Panc1 (cell line): ENCODE results near the gene RNF34. TPM values are rescaled to one million over a fixed set of nuclear protein-coding genes. Genes with fewer than 3 reads are reported as not detected.

ENCODE experiments used
- ATAC-seq: fragments of 200-7000 bp; cut with Tn5 transposase; 2 replicates; pipeline ENCODE4 v1.9.1; 2020; ENCODE audit warnings: mild to moderate bottlenecking, moderate library complexity
- BruUV-seq: library from RNA; stranded (reverse); fragments of 400-500 nt; replicated peaks from 2 replicates; lab custom pipeline; 2021; lab: Mats Ljungman, UMichigan
- CTCF ChIA-PET: fragments of 300-600 bp; sonication (Branson Sonifier 250); formaldehyde crosslinking; loops from one replicate; lab custom pipeline; 2022; ENCODE audit warnings: antibody characterized with exemption; lab: Charles Lee
- POLR2A ChIA-PET: fragments of 300-600 bp; sonication (Branson Sonifier 250); formaldehyde crosslinking; loops from one replicate; lab custom pipeline; 2022; ENCODE audit warnings: antibody characterized with exemption; lab: Charles Lee
- DNase-seq: peaks from one replicate; pipeline ENCODE4 v3.0.0-alpha.2; 2010; ENCODE audit warnings: low read depth, low spot score
- H3K27ac ChIP-seq: 2 replicates; pipeline ENCODE4 v1.5.1; 2011; ENCODE audit warnings: mild to moderate bottlenecking, low read length, inconsistent platforms
- H3K27me3 ChIP-seq: fragments of 200-500 bp; sonication (Bioruptor generic); 2 replicates; pipeline ENCODE4 v1.6.0; 2014; ENCODE audit warnings: low read length, inconsistent platforms; ENCODE audit not compliant: control insufficient read depth, insufficient read depth
- H3K36me3 ChIP-seq: fragments of 200-500 bp; sonication (Bioruptor generic); 2 replicates; pipeline ENCODE4 v1.5.1; 2014; ENCODE audit warnings: inconsistent platforms, mild to moderate bottlenecking, low read length, moderate library complexity; ENCODE audit not compliant: control insufficient read depth, insufficient read depth
- H3K4me1 ChIP-seq: 2 replicates; pipeline ENCODE4 v1.5.1; 2011; ENCODE audit warnings: inconsistent platforms, mild to moderate bottlenecking, low read length, moderate library complexity; ENCODE audit not compliant: control insufficient read depth, insufficient read depth
- H3K4me3 ChIP-seq, 2 experiments: 2 replicates each; pipeline ENCODE4 v1.5.1; 2011 to 2012; ENCODE audit warnings: low read depth in 2 of 2, low read length in 2 of 2, mild to moderate bottlenecking in 2 of 2, inconsistent platforms in 1 of 2, moderate library complexity in 1 of 2
- H3K9me3 ChIP-seq: fragments of 200-500 bp; sonication (Bioruptor generic); 2 replicates; pipeline ENCODE4 v1.5.1; 2014; ENCODE audit warnings: low read depth, mild to moderate bottlenecking, inconsistent platforms, low read length, moderate library complexity; ENCODE audit not compliant: control insufficient read depth, insufficient read depth
- POLR2AphosphoS5 ChIP-seq: IDR thresholded peaks from 2 replicates; pipeline ENCODE4 v1.6.1; 2012; ENCODE audit warnings: mild to moderate bottlenecking, low read depth, low read length, moderate library complexity
- SIN3A ChIP-seq: IDR thresholded peaks from 2 replicates; pipeline ENCODE4 v1.6.1; 2012; ENCODE audit warnings: low read depth, mild to moderate bottlenecking, low read length, moderate library complexity, borderline replicate concordance; ENCODE audit not compliant: insufficient read depth
- TCF7L2 ChIP-seq: IDR thresholded peaks from 2 replicates; pipeline ENCODE4 v1.6.1; 2011; ENCODE audit warnings: mild to moderate bottlenecking, low read depth, low read length, inconsistent platforms
- in situ Hi-C: cut with HindIII; loops from 2 replicates; pipeline ENCODE4 v1.10.0; 2016; ENCODE audit warnings: low sequenced_read_pairs, low pct_unique_long_range_greater_than_20kb
- intact Hi-C: fragments of 100-400 bp; cut with micrococcal nuclease; formaldehyde crosslinking; loops from one replicate; pipeline ENCODE4 v1.10.0; 2022; ENCODE audit not compliant: unreplicated experiment
- total RNA-seq: library from RNA; stranded (reverse); gene quantifications from one replicate; pipeline ENCODE4 v1.2.1, GENCODE V29; 2021; ENCODE audit not compliant: unreplicated experiment
- TF ChIP-seq, protein P1 (sequence below), 2 experiments: IDR thresholded peaks; 2 replicates each; pipeline ENCODE4 v1.6.1; 2011 to 2012; ENCODE audit warnings: low read depth in 2 of 2, control low read depth in 1 of 2, low read length in 1 of 2, mild to moderate bottlenecking in 1 of 2, moderate library complexity in 1 of 2; ENCODE audit not compliant: insufficient read depth in 1 of 2
- TF ChIP-seq, protein P2 (sequence below): fragments of 450-650 bp; IDR thresholded peaks from 2 replicates; pipeline ENCODE4 v1.5.1; 2017; ENCODE audit warnings: mild to moderate bottlenecking

Gene RNF34
- total RNA-seq, 1 experiment from 2014 or later: 52.4 TPM

DNA sequence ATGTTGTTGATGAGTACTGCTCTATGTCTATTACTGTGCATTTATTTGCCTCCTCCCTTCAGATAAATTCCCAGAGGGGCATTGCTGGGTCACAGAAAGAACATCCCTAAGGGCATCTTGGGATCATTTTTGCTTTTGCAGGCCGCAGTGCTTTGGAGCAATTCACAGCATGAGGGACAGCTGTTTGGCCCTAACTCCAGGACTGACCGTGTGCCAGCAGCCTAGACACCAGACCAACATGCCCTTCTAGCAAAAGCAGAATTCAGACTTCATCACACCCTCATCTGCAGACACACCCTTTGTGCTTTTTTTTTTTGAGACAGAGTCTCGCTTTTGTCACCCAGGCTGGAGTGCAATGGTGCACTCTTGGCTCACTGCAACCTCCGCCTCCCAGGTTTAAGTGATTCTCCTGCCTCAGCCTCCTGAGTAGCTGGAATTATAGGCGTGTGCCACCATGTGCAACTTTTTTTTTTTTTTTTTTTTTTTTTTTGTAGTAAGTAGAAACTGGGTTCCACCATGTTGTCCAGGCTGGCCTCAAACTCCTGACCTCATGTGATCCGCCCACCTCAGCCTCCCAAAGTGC, 31.0 kb downstream of the RNF34 start:
- no peak for DNase-seq
- intact Hi-C loops: no loop called here
- Histone ChIP-seq H3K9me3 (no peaks in the 10 kb centered on the region), H3K4me1 (no peaks in the 10 kb centered on the region), H3K36me3 (peaks cover 10% of the 10 kb centered on the region; the same call in 1 of the 2 replicates), H3K27me3 (no peaks in the 10 kb centered on the region), H3K4me3 (no peak overlapping the region), H3K27ac (no peak overlapping the region)
- TF ChIP-seq, protein P1, sequence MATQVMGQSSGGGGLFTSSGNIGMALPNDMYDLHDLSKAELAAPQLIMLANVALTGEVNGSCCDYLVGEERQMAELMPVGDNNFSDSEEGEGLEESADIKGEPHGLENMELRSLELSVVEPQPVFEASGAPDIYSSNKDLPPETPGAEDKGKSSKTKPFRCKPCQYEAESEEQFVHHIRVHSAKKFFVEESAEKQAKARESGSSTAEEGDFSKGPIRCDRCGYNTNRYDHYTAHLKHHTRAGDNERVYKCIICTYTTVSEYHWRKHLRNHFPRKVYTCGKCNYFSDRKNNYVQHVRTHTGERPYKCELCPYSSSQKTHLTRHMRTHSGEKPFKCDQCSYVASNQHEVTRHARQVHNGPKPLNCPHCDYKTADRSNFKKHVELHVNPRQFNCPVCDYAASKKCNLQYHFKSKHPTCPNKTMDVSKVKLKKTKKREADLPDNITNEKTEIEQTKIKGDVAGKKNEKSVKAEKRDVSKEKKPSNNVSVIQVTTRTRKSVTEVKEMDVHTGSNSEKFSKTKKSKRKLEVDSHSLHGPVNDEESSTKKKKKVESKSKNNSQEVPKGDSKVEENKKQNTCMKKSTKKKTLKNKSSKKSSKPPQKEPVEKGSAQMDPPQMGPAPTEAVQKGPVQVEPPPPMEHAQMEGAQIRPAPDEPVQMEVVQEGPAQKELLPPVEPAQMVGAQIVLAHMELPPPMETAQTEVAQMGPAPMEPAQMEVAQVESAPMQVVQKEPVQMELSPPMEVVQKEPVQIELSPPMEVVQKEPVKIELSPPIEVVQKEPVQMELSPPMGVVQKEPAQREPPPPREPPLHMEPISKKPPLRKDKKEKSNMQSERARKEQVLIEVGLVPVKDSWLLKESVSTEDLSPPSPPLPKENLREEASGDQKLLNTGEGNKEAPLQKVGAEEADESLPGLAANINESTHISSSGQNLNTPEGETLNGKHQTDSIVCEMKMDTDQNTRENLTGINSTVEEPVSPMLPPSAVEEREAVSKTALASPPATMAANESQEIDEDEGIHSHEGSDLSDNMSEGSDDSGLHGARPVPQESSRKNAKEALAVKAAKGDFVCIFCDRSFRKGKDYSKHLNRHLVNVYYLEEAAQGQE (IDR thresholded peaks at IDR 0.05; ENCODE audit: insufficient read depth in 1 of 2, low read depth in 2 of 2, low read length in 1 of 2): no peak
- in situ Hi-C loops: no loop called here
- no TSS peak for BruUV-seq
- ChIA-PET POLR2A (no interaction called here), CTCF (no interaction called here)
- ATAC-seq: no peak

DNA sequence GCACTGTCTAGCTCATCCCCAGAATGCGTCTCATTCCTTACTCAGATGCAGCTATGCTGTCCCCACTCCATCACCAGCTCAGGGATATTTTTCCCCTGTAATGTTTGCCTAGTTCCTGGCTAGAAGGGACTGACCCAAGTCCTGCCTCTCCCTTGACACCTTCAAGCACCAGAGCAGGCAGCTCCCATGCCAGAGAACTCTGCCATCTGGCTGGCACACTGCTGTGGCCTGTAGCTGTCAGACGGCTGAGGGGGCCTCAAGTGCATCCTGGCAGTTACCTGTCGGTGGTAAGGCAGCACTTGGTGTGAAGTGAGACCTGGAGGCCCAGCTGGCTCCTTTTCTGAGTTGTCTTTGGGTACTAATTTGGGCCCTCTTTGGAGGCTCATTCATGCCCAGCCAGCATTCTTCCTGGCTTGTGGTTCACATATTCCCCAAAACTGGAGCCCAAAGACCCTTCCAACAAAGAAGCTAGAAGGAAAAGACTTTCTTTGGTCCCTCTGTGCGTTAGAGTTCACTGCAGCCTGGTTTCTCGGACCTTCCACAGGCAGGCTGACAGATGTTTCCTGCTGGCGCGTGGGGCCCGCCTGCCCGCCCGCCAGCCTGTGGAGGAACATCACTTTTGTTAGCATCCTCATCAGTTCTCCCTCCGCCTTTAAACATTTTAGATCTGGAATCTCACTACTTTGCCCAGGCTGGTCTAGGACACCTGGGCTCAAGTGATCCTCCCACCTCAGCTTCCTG, 33.0 kb downstream of the RNF34 start:
- DNase-seq (no peak), ATAC-seq (no peak)
- TF ChIP-seq, protein P1 (IDR thresholded peaks at IDR 0.05; ENCODE audit: insufficient read depth in 1 of 2, low read depth in 2 of 2, low read length in 1 of 2): no peak
- TF ChIP-seq TCF7L2: no peak
- no peak for TF ChIP-seq SIN3A
- TF ChIP-seq POLR2AphosphoS5: no peak
- TF ChIP-seq, protein P2, sequence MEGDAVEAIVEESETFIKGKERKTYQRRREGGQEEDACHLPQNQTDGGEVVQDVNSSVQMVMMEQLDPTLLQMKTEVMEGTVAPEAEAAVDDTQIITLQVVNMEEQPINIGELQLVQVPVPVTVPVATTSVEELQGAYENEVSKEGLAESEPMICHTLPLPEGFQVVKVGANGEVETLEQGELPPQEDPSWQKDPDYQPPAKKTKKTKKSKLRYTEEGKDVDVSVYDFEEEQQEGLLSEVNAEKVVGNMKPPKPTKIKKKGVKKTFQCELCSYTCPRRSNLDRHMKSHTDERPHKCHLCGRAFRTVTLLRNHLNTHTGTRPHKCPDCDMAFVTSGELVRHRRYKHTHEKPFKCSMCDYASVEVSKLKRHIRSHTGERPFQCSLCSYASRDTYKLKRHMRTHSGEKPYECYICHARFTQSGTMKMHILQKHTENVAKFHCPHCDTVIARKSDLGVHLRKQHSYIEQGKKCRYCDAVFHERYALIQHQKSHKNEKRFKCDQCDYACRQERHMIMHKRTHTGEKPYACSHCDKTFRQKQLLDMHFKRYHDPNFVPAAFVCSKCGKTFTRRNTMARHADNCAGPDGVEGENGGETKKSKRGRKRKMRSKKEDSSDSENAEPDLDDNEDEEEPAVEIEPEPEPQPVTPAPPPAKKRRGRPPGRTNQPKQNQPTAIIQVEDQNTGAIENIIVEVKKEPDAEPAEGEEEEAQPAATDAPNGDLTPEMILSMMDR: no peak
- intact Hi-C loops (no loop called here), in situ Hi-C loops (no loop called here)
- Histone ChIP-seq H3K27me3 (no peaks in the 10 kb centered on the region), H3K4me3 (no peak overlapping the region), H3K9me3 (0 out of 2 replicates have a peak, but pooled peaks cover 3% of the 10 kb centered on the region), H3K4me1 (no peaks in the 10 kb centered on the region), H3K36me3 (peaks cover 8% of the 10 kb centered on the region; the same call in 1 of the 2 replicates), H3K27ac (no peak overlapping the region)
- BruUV-seq: no TSS peak
- POLR2A ChIA-PET: no interaction called here
- CTCF ChIA-PET: no interaction called here
